Prostate gland (tissue), 2 donors: Measurements from ENCODE around the gene AKT3. TPM values are rescaled to one million over a fixed set of nuclear protein-coding genes. Genes with fewer than 3 reads are reported as not detected.
A peak's percentile ranks its signal among the peaks of the same experiment; 100 is the strongest.

Experiments
- DNase-seq: peaks from one replicate; pipeline ENCODE4 v3.0.0-alpha.2; 2019; ENCODE audit warnings: low spot score
- H3K27ac ChIP-seq, 2 donors: fragments of 200-600 bp; sonication (generic); 2 replicates each; pipeline ENCODE4 v1.5.1; 2017 to 2019
- H3K27me3 ChIP-seq: fragments of 200-600 bp; sonication (generic); replicated peaks from 2 replicates; pipeline ENCODE4 v1.5.1; 2019; ENCODE audit not compliant: insufficient read depth
- H3K36me3 ChIP-seq, 2 donors: fragments of 200-600 bp; sonication (generic); 1 replicate in 1 of 2; 2 replicates in 1 of 2; pipeline versions ENCODE4 v1.5.1 to v1.8.1; 2017 to 2019
- H3K4me1 ChIP-seq: fragments of 200-600 bp; sonication (generic); replicated peaks from 2 replicates; pipeline ENCODE4 v1.5.1; 2019
- H3K4me3 ChIP-seq, 2 donors: fragments of 200-600 bp; sonication (generic); 2 replicates each; pipeline ENCODE4 v1.5.1; 2017 to 2019
- H3K9me3 ChIP-seq: fragments of 200-600 bp; sonication (generic); 2 replicates; pipeline ENCODE4 v1.5.1; 2017
- CTCF ChIP-seq, 4 experiments: fragments of 200-600 bp in 2 of 4; fragments of 450-650 bp in 2 of 4; sonication (generic) in 2 of 4; IDR thresholded peaks; 1 replicate in 3 of 4; 2 replicates in 1 of 4; pipeline ENCODE4 v1.5.1; 2016 to 2019; ENCODE audit warnings: antibody characterized with exemption in 4 of 4, mild to moderate bottlenecking in 2 of 4, moderate library complexity in 2 of 4
- POLR2A ChIP-seq: fragments of 450-650 bp; IDR thresholded peaks from one replicate; pipeline ENCODE4 v1.6.1; 2016; ENCODE audit warnings: antibody characterized with exemption, mild to moderate bottlenecking
- POLR2AphosphoS5 ChIP-seq: sonication (generic); formaldehyde crosslinking; IDR thresholded peaks from one replicate; pipeline ENCODE4 v1.6.1; 2017; ENCODE audit warnings: antibody characterized with exemption
- WGBS: methylation state at CpG from one replicate; pipeline ENCODE4 v1.1.5; 2018; 5-methylcytosine and 5-hydroxymethylcytosine counted together
- intact Hi-C: fragments of 100-400 bp; cut with DNase I; formaldehyde crosslinking; loops from one replicate; pipeline ENCODE4 v1.14.2; 2022
- total RNA-seq, 2 donors: library from RNA; depleted of rRNA; stranded (reverse); fragments of >200 nt; gene quantifications; one replicate each; pipeline ENCODE4 v1.1.0, GENCODE V29; 2016

The AKT3 gene
- total RNA-seq, 2 donors from 2014 or later, result 40.7 to 62.7 TPM

GRCh38 chr1:243731974-243732625 lies 117.9 kb downstream of the AKT3 start:
- no peaks in the 10 kb centered on the region for H3K27me3 ChIP-seq
- H3K4me3 ChIP-seq, result no peak overlapping the region
- H3K9me3 ChIP-seq, result no peaks in the 10 kb centered on the region
- no peaks in the 10 kb centered on the region for H3K36me3 ChIP-seq
- TF ChIP-seq POLR2A, result no peak
- no peak for TF ChIP-seq CTCF (IDR thresholded peaks at IDR 0.05)
- no peak for TF ChIP-seq POLR2AphosphoS5
- intact Hi-C loops, result no loop called here
- no peak overlapping the region for H3K27ac ChIP-seq
- 78% methylated on average over 5 of the region's 5 CpGs for WGBS
- H3K4me1 ChIP-seq, result no peaks in the 10 kb centered on the region
- no peak for DNase-seq

- TF ChIP-seq POLR2A (no peak), CTCF (IDR thresholded peaks at IDR 0.05) (no peak), POLR2AphosphoS5 (no peak)
- no peaks in the 10 kb centered on the region for H3K4me1 ChIP-seq
- no peak overlapping the region for H3K4me3 ChIP-seq
- DNase-seq, result no peak
- intact Hi-C loops, result no loop called here
- H3K9me3 ChIP-seq, result no peaks in the 10 kb centered on the region
- 93% methylated on average over 3 of the region's 3 CpGs for WGBS
- H3K27ac ChIP-seq, result no peak overlapping the region
- no peaks in the 10 kb centered on the region for H3K27me3 ChIP-seq
- H3K36me3 ChIP-seq, result no peaks in the 10 kb centered on the region
Observed at GRCh38 chr1:243731301-243731891, 118.6 kb downstream of the AKT3 start.

- Histone ChIP-seq H3K36me3 (no peaks in the 10 kb centered on the region), H3K4me1 (no peaks in the 10 kb centered on the region), H3K4me3 (no peak overlapping the region), H3K9me3 (no peaks in the 10 kb centered on the region), H3K27me3 (no peaks in the 10 kb centered on the region), H3K27ac (no peak overlapping the region)
- DNase-seq, result peak; percentile 10
- intact Hi-C loops, result no loop called here
- TF ChIP-seq POLR2A (no peak), CTCF (IDR thresholded peaks at IDR 0.05) (no peak), POLR2AphosphoS5 (no peak)
- WGBS, result 86% methylated on average over 18 of the region's 23 CpGs
Observed at GRCh38 chr1:243730487-243731150, 119.4 kb downstream of the AKT3 start.

GRCh38 chr1:243729956-243730355 lies 120.1 kb downstream of the AKT3 start:
- Histone ChIP-seq H3K27ac (no peak overlapping the region), H3K36me3 (no peaks in the 10 kb centered on the region), H3K4me3 (no peak overlapping the region), H3K27me3 (no peaks in the 10 kb centered on the region), H3K4me1 (no peaks in the 10 kb centered on the region), H3K9me3 (no peaks in the 10 kb centered on the region)
- TF ChIP-seq POLR2AphosphoS5 (no peak), CTCF (IDR thresholded peaks at IDR 0.05) (no peak), POLR2A (no peak)
- DNase-seq, result no peak
- intact Hi-C loops, result no loop called here
- WGBS, result 99% methylated on average over 3 of the region's 3 CpGs
